H1 (cell line): ENCODE results near the gene ORMDL2. TPM values are rescaled to one million over a fixed set of nuclear protein-coding genes. Genes with fewer than 3 reads are reported as not detected.

Experiments used
- CHD1 ChIP-seq: IDR thresholded peaks from 2 replicates; pipeline ENCODE4 v1.6.1; 2012; ENCODE audit warnings: low read depth, low read length, improper control_type of control experiment
- JUN ChIP-seq: IDR thresholded peaks from 2 replicates; pipeline ENCODE4 v1.6.1; 2011; ENCODE audit warnings: low read depth, mild to moderate bottlenecking, improper control_type of control experiment, low read length
- NANOG ChIP-seq: IDR thresholded peaks from 2 replicates; pipeline ENCODE4 v1.6.1; 2011; ENCODE audit warnings: low read length, low read depth, mild to moderate bottlenecking, inconsistent platforms; ENCODE audit not compliant: insufficient read depth, poor library complexity, severe bottlenecking
- RBBP5 ChIP-seq: IDR thresholded peaks from 2 replicates; pipeline ENCODE4 v1.7.1; 2012; ENCODE audit warnings: low read depth, mild to moderate bottlenecking, inconsistent platforms, low read length, moderate library complexity, borderline replicate concordance
- SP1 ChIP-seq: IDR thresholded peaks from 2 replicates; pipeline ENCODE4 v1.6.1; 2011; ENCODE audit warnings: low read depth, low read length
- polyA plus RNA-seq, 7 experiments: library from polyadenylated mRNA; depleted of rRNA in 3 of 7; stranded (reverse) in 5 of 7; unstranded in 2 of 7; fragments of >200 nt in 5 of 7; fragments of 200-250 nt in 2 of 7; gene quantifications; 1 replicate in 5 of 7; 2 replicates in 1 of 7; 4 replicates in 1 of 7; pipeline versions ENCODE4 v1.2.1 to v1.2.3, GENCODE V29; 2011 to 2013; ENCODE audit warnings: missing spikeins in 2 of 7, mixed read lengths in 2 of 7
- total RNA-seq: library from RNA; stranded (reverse); fragmentation: NEBNext Ultra II Directional; extraction: Animal tissue kit (Norgen Biotek cat#: 25700); gene quantifications from 2 replicates; pipeline ENCODE4 v1.2.1, GENCODE V29; 2021

Gene ORMDL2
- total and polyA plus RNA-seq, 2 of the 8 experiments (the other 6 are each of a cell fraction or from before 2014, with no cell fraction given): 39.0 to 65.6 TPM

GRCh38 chr12:55815473-55815872, 2.4 kb upstream of the ORMDL2 start (continued):
- TF ChIP-seq RBBP5 (no peak), CHD1 (no peak), SP1 (no peak), JUN (no peak), NANOG (no peak)
